Endothelial cell of umbilical vein (primary cell): ENCODE measurements around the gene TMEM40.

Source experiments
- EZH2 ChIP-seq: IDR thresholded peaks from 2 replicates; pipeline ENCODE4 v1.6.1; 2012; ENCODE audit warnings: borderline replicate concordance, low read depth, mild to moderate bottlenecking, moderate library complexity, low read length, inconsistent platforms; ENCODE audit not compliant: severe bottlenecking
- FOS ChIP-seq: IDR thresholded peaks from 2 replicates; pipeline ENCODE4 v1.6.1; 2011; ENCODE audit warnings: mild to moderate bottlenecking, low read length, moderate library complexity, borderline replicate concordance; ENCODE audit not compliant: insufficient read depth
- GATA2 ChIP-seq: IDR thresholded peaks from 2 replicates; pipeline ENCODE4 v1.7.0; 2011; ENCODE audit warnings: low read depth, mild to moderate bottlenecking, moderate library complexity, mixed read lengths, low read length; ENCODE audit not compliant: insufficient read length, insufficient read depth
- MAX ChIP-seq: IDR thresholded peaks from 2 replicates; pipeline ENCODE4 v1.6.1; 2011; ENCODE audit not compliant: insufficient read depth, insufficient read length
- MYC ChIP-seq: IDR thresholded peaks from one replicate; pipeline ENCODE4 v1.6.1; 2011; ENCODE audit warnings: mild to moderate bottlenecking, low read depth, low read length
- POLR2A ChIP-seq: IDR thresholded peaks from 2 replicates; pipeline ENCODE4 v1.6.1; 2012; ENCODE audit warnings: low read depth, mild to moderate bottlenecking, control low read depth, low read length
- POLR2AphosphoS5 ChIP-seq: IDR thresholded peaks from 2 replicates; pipeline ENCODE4 v1.6.1; 2012; ENCODE audit warnings: low read depth, mild to moderate bottlenecking, control low read depth, low read length, moderate library complexity; ENCODE audit not compliant: insufficient read depth
- TF ChIP-seq, protein P1 (sequence below), 2 donors: IDR thresholded peaks; 1 replicate in 1 of 2; 2 replicates in 1 of 2; pipeline ENCODE4 v1.5.1; 2011; ENCODE audit warnings: low read length in 2 of 2, mild to moderate bottlenecking in 2 of 2, moderate library complexity in 2 of 2, control low read depth in 1 of 2, inconsistent platforms in 1 of 2, low read depth in 1 of 2; ENCODE audit not compliant: insufficient read depth in 1 of 2; ENCODE audit errors: extremely low read depth in 1 of 2

DNA sequence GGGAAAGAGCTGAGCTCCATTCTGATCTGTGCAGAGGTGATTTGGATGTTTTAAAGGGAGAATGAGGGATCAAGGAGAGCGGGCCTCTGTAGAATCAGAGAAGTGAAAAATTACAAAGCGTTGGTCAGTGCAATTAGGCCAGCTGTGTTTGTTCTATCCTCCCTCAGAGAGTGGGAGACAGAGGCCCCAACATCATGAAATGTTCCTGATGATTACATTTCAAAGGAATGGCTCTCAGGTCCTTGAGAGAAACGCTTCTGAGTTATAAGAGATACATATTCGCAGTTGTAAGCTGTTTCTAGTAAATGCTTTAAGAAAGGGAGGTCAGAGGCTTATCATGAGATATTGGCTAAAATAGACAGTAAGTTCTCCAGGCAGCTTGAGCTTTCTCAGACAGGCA, 21.7 kb upstream of the TMEM40 start:
- TF ChIP-seq, protein P1, sequence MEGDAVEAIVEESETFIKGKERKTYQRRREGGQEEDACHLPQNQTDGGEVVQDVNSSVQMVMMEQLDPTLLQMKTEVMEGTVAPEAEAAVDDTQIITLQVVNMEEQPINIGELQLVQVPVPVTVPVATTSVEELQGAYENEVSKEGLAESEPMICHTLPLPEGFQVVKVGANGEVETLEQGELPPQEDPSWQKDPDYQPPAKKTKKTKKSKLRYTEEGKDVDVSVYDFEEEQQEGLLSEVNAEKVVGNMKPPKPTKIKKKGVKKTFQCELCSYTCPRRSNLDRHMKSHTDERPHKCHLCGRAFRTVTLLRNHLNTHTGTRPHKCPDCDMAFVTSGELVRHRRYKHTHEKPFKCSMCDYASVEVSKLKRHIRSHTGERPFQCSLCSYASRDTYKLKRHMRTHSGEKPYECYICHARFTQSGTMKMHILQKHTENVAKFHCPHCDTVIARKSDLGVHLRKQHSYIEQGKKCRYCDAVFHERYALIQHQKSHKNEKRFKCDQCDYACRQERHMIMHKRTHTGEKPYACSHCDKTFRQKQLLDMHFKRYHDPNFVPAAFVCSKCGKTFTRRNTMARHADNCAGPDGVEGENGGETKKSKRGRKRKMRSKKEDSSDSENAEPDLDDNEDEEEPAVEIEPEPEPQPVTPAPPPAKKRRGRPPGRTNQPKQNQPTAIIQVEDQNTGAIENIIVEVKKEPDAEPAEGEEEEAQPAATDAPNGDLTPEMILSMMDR (IDR thresholded peaks at IDR 0.05; ENCODE audit: extremely low read depth in 1 of 2, insufficient read depth in 1 of 2, low read depth in 1 of 2, low read length in 2 of 2): no peak
- TF ChIP-seq EZH2 (no peak), POLR2A (no peak), MAX (no peak), POLR2AphosphoS5 (no peak), MYC (no peak), FOS (no peak), GATA2 (no peak)
